HCEC 1CT (cell line): Measurements from ENCODE around the gene SLC41A1.

Experiments
- DNase-seq: peaks from one replicate; pipeline ENCODE4 v3.0.0-alpha.2; 2017

The SLC41A1 gene

GRCh38 chr1:205750138-205751035 is 62.6 kb downstream of the SLC41A1 start, which contains the start of gene NUCKS1:
NUCKS1 (minus strand) TSS chr1:205750182; CDS start chr1:205749973, 209 bp downstream.
- DNase-seq: peak; percentile 99

DNA sequence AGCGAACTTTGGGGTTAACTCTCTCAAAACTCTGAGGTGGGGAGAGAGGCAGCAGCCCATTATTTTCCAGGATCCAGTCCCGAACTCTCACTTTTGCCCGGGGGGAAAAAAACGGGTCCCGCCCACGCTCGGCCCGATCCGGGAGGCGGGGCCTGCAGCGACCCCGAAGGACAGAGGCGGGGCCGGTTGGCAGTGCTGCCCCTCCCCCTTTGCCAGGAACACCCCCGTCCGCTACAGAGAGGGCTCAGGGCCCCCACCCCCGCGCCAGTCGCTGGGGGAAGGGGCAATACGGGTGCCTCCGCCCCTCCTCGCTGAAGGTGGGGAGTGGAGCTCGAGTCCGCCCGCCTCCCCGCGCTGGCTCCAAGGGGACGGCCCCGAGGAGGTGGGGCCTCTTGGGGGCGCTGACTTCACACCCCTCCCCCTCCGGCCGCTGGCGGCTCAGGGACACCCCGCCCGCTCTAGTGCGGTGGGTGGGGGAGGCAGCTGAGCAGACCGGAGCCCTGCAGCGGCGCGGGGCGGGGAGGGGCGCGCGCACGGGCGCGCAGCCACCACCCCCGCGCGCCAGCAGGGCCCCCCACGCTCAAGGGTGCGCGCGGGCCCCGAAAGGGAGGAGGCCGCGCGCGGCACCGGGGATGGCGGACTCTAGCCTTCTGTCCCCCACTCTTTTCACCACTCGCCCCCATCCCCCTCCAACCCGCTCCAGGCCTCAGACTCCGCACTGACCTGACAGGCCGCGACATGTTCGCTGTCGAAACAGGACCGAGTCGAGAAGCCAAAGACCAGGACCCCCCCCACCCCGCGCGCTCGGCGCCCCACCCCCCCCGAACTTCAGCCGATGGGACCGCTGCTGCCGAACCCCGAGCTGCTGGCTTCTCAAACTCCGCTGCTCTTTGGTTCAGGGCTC is 63.5 kb downstream of the SLC41A1 start:
- DNase-seq: peak; percentile 93

DNA sequence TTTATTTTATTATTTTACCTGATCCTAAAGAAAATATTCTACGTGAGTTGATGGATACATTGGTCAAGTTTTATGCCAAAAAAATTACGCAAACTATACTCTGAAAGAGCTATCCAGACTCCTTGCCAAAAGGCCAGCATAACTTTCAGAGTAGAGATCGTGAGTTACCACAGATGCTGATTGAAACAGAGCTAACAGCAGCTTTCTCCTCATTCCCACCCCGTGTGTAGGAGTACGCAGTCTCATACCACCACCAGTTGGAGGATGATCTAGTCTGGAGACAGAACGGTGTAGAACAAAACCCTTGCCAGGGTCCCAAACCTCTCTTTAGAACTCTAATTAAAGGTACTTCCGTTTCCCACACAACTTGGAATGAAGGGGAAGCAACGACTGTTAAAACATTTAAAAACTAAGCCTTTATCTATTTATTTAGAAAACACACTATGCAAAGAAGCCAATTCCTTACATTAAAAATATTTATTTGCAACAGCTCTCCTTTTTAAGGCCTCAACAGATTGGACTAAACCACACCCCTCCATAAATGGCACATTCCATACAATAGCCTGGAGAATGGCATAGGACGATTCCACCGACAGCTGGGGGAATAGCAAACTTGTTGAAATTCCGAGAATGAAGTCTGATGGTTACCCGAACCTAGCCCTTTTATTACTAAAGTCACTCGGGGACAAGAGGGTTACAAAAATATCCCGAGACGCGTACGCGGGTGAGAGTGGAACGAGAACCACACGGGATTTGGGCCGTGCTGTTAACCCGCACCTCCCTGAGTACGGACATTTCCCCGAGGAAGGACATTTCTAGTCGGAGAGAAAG is 64.4 kb downstream of the SLC41A1 start:
- DNase-seq: peak; percentile 54

GRCh38 chr1:205746757-205747412 is 66.1 kb downstream of the SLC41A1 start:
- DNase-seq: no peak

DNA sequence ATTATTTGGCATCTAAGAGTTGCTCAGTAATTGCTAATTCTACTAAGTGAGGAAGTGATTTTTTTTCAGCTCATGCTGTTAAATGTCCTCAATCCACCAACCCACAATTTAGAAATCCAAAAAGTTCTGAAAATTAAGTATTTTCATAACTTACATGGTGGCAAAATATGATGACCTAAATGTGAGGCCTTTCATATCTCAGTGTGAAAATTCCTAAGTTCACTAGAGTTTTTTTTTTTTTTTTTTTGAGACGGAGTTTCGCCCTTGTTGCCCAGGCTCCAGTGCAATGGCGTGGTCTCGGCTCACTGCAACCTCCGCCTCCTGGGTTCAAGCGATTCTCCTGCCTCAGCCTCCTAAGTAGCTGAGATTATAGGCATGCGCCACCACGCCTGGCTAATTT is 68.6 kb downstream of the SLC41A1 start:
- DNase-seq: no peak

DNA sequence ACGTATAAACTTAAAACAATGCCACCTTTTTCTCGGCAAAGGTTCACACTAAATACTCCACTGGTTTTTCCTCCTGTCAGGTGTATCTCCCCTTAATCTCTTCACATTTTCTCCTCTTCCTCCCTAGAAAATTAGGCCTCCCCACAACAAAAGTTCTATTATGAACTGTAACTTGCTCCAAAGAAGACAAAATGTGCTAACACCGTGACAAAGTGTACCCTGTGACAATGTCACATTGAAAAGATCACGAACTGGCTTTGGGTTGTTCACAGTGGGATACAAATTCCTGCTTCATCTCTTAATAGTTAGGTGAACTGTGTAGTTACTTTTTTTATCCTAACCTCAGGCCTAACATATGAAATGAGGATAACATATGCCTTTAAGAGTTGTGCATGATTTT is 69.0 kb downstream of the SLC41A1 start:
- no peak for DNase-seq

DNA sequence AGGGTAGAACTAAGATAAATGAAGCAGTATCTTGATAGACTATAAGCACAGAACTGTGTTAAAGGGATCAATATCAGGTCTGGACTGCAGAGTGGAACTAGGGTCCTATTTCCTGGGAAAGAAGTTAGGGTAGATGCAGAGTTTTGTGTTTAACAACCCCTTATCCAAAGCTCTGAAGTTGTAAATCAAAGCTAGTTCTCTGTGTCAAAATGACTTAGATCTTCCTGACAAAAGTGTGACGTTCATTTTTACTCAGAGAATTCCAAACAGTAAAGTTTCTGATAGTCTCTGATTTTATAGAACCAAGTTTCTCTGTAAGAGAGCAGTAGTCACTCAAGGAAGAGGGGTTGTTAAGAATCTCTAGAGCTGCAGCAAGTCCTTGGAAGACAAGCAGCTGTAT is 71.3 kb downstream of the SLC41A1 start:
- no peak for DNase-seq

DNA sequence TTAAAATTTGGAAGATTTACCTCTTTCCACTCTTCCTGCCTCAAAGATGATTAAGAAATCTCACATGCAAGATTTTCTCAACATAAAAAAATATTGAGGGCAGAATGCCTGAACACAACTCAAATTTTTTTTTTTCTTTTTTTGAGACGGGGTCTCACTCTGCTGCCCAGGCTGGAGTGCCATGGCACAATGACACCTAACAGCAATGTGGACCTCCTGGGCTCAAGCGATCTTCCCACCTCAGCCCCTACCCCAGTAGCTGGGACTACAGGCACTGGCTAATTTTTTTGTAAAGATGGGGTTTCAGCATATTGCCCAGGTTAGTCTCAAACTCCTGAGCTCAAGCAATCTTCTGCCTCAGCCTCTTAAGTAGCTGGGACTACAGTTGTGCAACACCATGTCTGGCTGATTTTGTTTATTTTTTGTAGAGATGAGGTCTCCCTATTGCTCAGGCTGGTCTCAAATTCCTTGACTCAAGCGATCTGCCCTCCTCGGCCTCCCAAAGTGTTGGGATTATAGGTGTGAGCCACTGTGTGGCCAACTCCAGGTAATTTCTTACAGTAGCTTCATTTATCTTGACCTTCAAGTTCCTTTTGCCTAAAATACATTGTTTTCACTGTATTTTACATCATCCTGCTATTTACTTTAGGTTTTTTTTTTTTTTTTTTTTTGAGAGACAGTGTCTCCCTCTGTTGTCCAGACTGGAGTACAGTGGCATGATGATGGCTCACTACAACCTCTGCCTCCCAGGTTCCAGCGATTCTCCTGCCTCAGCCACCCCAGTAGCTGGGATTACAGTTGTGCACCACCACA is 73.4 kb downstream of the SLC41A1 start:
- DNase-seq: peak; percentile 82
